ENCODE measurements around the gene ERN2.
"Not testable (repeated sequence)": the region's sequence is repeated elsewhere in the genome, so short reads cannot be mapped to it uniquely, and the experiment has no call there.

ERN2 gene

DNA sequence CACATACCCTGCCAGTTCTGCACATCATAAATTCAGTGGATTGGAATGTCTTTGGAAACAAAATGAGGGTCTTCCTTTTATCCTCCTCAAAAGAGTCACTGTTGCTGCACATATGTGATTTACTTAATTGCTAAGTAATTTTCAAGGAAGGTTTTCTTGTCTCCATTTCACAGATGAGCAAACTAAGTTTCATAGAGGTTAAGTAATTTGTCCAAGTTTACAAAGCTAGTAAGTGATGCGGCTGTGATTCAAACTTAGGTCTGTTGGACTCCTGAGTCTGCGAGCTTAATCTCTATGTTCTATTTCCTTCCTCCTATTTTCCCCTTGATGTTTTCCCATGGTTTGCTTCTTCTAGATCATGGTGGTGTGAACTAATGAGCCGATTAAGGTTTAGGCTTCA is 13.7 kb upstream of the ERN2 start:
- Histone ChIP-seq H3K4me3 (replicated peaks; ENCODE audit: low read depth, low read length) (no peak overlapping the region), H3K27me3 (replicated peaks; ENCODE audit: control insufficient read depth, insufficient read depth, low read length) (no peaks in the 10 kb centered on the region), H3K36me3 (ENCODE audit: control insufficient read depth, insufficient read depth, low read length) (no peaks in the 10 kb centered on the region)
- DNase-seq (ENCODE audit: extremely low read depth, insufficient read length): no peak
- TF ChIP-seq, protein P1, sequence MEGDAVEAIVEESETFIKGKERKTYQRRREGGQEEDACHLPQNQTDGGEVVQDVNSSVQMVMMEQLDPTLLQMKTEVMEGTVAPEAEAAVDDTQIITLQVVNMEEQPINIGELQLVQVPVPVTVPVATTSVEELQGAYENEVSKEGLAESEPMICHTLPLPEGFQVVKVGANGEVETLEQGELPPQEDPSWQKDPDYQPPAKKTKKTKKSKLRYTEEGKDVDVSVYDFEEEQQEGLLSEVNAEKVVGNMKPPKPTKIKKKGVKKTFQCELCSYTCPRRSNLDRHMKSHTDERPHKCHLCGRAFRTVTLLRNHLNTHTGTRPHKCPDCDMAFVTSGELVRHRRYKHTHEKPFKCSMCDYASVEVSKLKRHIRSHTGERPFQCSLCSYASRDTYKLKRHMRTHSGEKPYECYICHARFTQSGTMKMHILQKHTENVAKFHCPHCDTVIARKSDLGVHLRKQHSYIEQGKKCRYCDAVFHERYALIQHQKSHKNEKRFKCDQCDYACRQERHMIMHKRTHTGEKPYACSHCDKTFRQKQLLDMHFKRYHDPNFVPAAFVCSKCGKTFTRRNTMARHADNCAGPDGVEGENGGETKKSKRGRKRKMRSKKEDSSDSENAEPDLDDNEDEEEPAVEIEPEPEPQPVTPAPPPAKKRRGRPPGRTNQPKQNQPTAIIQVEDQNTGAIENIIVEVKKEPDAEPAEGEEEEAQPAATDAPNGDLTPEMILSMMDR (IDR thresholded peaks at IDR 0.05; ENCODE audit: insufficient read depth, low read length, poor library complexity, severe bottlenecking): no peak

DNA sequence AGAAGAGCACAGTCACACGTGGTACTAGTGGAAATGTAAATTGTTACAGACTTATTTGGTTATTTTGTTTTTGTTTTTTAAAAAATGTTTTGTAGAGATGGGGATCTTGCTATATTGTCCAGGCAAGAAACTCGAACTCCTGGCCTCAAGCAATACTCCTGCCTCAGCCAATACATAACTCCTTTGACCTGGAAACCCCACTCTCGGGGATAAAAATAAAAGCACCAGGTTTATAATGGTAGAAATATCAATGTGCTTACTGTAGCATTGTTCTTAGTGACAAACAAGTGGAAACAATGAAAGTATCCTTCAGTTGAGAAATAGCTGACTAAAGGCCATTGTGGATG is 11.7 kb upstream of the ERN2 start:
- no peaks in the 10 kb centered on the region for H3K27me3 ChIP-seq (replicated peaks; ENCODE audit: control insufficient read depth, insufficient read depth, low read length)
- H3K36me3 ChIP-seq (ENCODE audit: control insufficient read depth, insufficient read depth, low read length): no peaks in the 10 kb centered on the region
- TF ChIP-seq, protein P1 (IDR thresholded peaks at IDR 0.05; ENCODE audit: insufficient read depth, low read length, poor library complexity, severe bottlenecking): no peak
- DNase-seq (ENCODE audit: extremely low read depth, insufficient read length): no peak
- no peak overlapping the region for H3K4me3 ChIP-seq (replicated peaks; ENCODE audit: low read depth, low read length)

DNA sequence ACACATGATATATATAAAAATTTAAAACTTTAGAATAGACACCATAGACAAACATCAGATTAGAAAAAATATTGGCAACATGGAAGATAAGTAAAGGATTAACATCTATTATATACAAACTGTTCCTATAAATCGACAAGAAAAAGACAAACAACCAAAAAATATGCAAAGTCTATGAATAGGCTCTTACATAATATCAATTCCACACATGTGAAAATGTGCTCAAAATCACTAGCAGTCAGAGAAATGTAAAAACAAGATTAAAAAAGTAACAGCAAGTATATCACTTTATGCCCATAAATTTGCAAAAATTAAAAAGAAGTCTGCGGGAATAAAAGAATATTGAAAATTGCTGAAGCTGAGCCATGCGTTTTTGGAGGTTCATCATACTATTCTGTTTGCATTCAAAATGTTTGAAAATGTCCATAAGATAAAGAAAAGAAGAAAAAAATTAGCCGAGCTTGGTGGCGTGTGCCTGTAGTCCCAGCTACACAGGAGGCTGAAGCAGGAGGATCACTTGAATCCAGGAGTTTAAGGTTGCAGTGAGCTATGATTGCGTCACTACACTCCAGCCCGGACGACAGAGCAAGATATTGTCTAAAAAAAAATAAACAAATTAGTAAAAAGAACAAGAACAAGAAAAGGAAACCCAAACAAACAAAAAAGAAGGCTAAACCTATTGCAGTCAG is 11.2 kb upstream of the ERN2 start:
- Histone ChIP-seq H3K27me3 (replicated peaks; ENCODE audit: control insufficient read depth, insufficient read depth, low read length) (no peaks in the 10 kb centered on the region), H3K4me3 (replicated peaks; ENCODE audit: low read depth, low read length) (no peak overlapping the region), H3K36me3 (ENCODE audit: control insufficient read depth, insufficient read depth, low read length) (no peaks in the 10 kb centered on the region)
- TF ChIP-seq, protein P1 (IDR thresholded peaks at IDR 0.05; ENCODE audit: insufficient read depth, low read length, poor library complexity, severe bottlenecking): no peak
- no peak for DNase-seq (ENCODE audit: extremely low read depth, insufficient read length)

DNA sequence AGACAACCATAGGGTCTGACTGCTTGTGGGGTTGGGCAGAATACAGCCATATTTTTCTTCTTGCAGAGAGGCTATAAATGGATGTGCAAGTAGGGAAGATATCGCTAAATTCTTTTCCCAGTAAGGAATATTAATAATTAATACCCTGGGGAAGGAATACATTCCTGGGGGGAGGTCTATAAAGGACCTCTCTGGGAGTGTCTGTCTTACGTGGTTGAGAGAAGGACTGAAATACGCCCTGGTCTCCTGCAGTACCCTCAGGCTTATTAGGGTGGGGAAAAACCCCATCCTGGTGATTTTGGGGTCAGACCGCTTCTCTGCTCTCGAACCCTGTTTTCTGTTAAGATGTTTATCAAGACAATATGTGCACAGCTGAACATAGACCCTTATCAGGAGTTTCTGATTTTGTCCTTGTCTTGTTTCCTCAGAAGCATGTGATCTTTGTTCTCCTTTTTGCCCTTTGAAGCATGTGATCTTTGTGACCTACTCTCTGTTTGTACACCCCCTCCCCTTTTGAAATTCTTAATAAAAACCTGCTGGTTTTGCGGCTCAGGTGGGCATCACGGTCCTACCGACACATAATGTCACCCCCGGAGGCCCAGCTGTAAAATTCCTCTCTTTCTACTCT is 9.7 kb upstream of the ERN2 start:
- not testable (repeated sequence) for H3K27me3 ChIP-seq (replicated peaks; ENCODE audit: control insufficient read depth, insufficient read depth, low read length); H3K36me3 ChIP-seq (ENCODE audit: control insufficient read depth, insufficient read depth, low read length); DNase-seq (ENCODE audit: extremely low read depth, insufficient read length); H3K4me3 ChIP-seq (replicated peaks; ENCODE audit: low read depth, low read length)

DNA sequence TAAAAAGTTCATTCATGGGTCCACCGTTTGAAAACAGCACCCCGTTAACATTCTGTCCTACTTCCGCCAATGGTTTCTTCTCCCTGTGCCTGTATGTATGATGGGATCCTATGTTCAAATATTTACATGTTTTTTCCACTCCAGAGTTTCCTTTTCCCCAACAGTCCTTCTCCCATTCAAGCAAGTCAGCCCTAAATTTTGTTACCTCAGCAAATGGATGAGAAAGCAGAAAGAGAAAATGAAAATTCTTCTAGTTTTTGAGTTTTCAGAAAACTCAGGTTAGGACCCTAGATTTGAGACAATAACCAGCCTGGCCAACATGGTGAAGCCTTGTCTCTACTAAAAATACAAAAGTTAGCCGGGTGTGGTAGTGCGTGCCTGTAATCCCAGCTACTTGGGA is 3.5 kb upstream of the ERN2 start:
- TF ChIP-seq, protein P1 (IDR thresholded peaks at IDR 0.05; ENCODE audit: insufficient read depth, low read length, poor library complexity, severe bottlenecking): no peak
- no peaks in the 10 kb centered on the region; the same call in 1 of the 2 replicates for H3K27me3 ChIP-seq (replicated peaks; ENCODE audit: control insufficient read depth, insufficient read depth, low read length)
- DNase-seq (ENCODE audit: extremely low read depth, insufficient read length): no peak
- H3K36me3 ChIP-seq (ENCODE audit: control insufficient read depth, insufficient read depth, low read length): no peaks in the 10 kb centered on the region
- no peak overlapping the region for H3K4me3 ChIP-seq (replicated peaks; ENCODE audit: low read depth, low read length)

DNA sequence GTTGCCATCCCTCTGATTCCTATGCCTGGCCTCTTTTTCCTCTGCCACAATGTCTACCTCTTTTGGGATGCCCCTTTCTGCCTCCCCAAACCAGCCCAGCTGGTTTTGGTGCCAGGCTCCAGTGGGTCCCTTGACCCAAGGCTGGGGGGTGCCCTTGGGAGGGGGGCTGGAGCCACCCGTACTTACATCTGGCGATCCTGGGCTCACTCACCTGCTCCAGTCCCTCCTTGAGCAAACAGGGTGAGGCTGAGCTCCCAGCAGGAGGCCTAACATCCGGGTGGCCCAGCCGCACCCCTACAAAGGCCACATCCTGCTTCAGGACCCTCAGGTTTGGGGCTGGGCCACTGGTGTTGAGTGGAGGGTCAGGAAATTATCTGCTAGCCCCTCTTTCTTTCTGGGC is 1.2 kb downstream of the ERN2 start:
- DNase-seq (ENCODE audit: extremely low read depth, insufficient read length): no peak
- TF ChIP-seq, protein P1 (IDR thresholded peaks at IDR 0.05; ENCODE audit: insufficient read depth, low read length, poor library complexity, severe bottlenecking): no peak
- Histone ChIP-seq H3K36me3 (ENCODE audit: control insufficient read depth, insufficient read depth, low read length) (no peaks in the 10 kb centered on the region), H3K4me3 (replicated peaks; ENCODE audit: low read depth, low read length) (no peak overlapping the region), H3K27me3 (replicated peaks; ENCODE audit: control insufficient read depth, insufficient read depth, low read length) (no peaks in the 10 kb centered on the region; the same call in 1 of the 2 replicates)
